HEK293T (cell line): ENCODE results near the gene APBA1.

Experiments used
- CTCF ChIA-PET: fragments of 350-600 bp; formaldehyde crosslinking; extraction: SDS; loops from one replicate; lab custom pipeline; 2021; ENCODE audit warnings: antibody characterized with exemption, inconsistent platforms; lab: Yijun Ruan, JAX
- POLR2A ChIA-PET: fragments of 350-600 bp; formaldehyde crosslinking; extraction: SDS; loops from one replicate; lab custom pipeline; 2020; ENCODE audit warnings: antibody characterized with exemption, inconsistent platforms; lab: Yijun Ruan, JAX
- DNase-seq: peaks from one replicate; pipeline ENCODE4 v3.0.0; 2012; ENCODE audit warnings: mixed read lengths; ENCODE audit errors: extremely low spot score
- ARNT ChIP-seq: fragments of 450-650 bp; IDR thresholded peaks from 2 replicates; pipeline ENCODE4 v1.6.1; 2017; ENCODE audit warnings: mild to moderate bottlenecking
- BHLHE40 ChIP-seq: fragments of 450-650 bp; IDR thresholded peaks from 2 replicates; pipeline ENCODE4 v1.6.1; 2016; ENCODE audit warnings: mild to moderate bottlenecking, moderate library complexity, borderline replicate concordance
- CTBP1 ChIP-seq: fragments of 450-650 bp; IDR thresholded peaks from 2 replicates; pipeline ENCODE4 v1.6.1; 2016; ENCODE audit warnings: borderline replicate concordance
- ELF4 ChIP-seq: fragments of 450-650 bp; IDR thresholded peaks from 2 replicates; pipeline ENCODE4 v1.6.1; 2017; ENCODE audit warnings: antibody characterized with exemption
- FOXA1 ChIP-seq: fragments of 450-650 bp; IDR thresholded peaks from 2 replicates; pipeline ENCODE4 v1.6.1; 2016; ENCODE audit warnings: mild to moderate bottlenecking
- FOXK2 ChIP-seq: fragments of 450-650 bp; IDR thresholded peaks from 2 replicates; pipeline ENCODE4 v1.6.1; 2016; ENCODE audit warnings: mild to moderate bottlenecking
- FOXM1 ChIP-seq: fragments of 450-650 bp; IDR thresholded peaks from 2 replicates; pipeline ENCODE4 v1.6.1; 2017; ENCODE audit warnings: mild to moderate bottlenecking, borderline replicate concordance
- HDGF ChIP-seq: fragments of 450-650 bp; IDR thresholded peaks from 2 replicates; pipeline ENCODE4 v1.6.1; 2017; ENCODE audit warnings: antibody characterized with exemption, borderline replicate concordance
- L3MBTL2 ChIP-seq: fragments of 450-650 bp; conservative IDR thresholded peaks from 2 replicates; pipeline ENCODE4 v1.6.1; 2016; ENCODE audit warnings: mild to moderate bottlenecking
- LEF1 ChIP-seq: fragments of 450-650 bp; IDR thresholded peaks from 2 replicates; pipeline ENCODE4 v1.6.1; 2017; ENCODE audit warnings: mild to moderate bottlenecking, borderline replicate concordance
- NFRKB ChIP-seq: fragments of 450-650 bp; IDR thresholded peaks from 2 replicates; pipeline ENCODE4 v1.6.1; 2016; ENCODE audit warnings: mild to moderate bottlenecking, moderate library complexity
- SP1 ChIP-seq: fragments of 450-650 bp; IDR thresholded peaks from 2 replicates; pipeline ENCODE4 v1.6.1; 2017
- SUZ12 ChIP-seq: fragments of 450-650 bp; IDR thresholded peaks from 2 replicates; pipeline ENCODE4 v1.6.1; 2016; ENCODE audit warnings: mild to moderate bottlenecking
- TARDBP ChIP-seq: fragments of 450-650 bp; IDR thresholded peaks from 2 replicates; pipeline ENCODE4 v1.6.1; 2016
- ZNF384 ChIP-seq: fragments of 450-650 bp; IDR thresholded peaks from 2 replicates; pipeline ENCODE4 v1.6.1; 2016
- TF ChIP-seq, protein P1 (sequence below): fragments of 450-650 bp; IDR thresholded peaks from 2 replicates; pipeline ENCODE4 v1.6.1; 2016

Gene APBA1

DNA sequence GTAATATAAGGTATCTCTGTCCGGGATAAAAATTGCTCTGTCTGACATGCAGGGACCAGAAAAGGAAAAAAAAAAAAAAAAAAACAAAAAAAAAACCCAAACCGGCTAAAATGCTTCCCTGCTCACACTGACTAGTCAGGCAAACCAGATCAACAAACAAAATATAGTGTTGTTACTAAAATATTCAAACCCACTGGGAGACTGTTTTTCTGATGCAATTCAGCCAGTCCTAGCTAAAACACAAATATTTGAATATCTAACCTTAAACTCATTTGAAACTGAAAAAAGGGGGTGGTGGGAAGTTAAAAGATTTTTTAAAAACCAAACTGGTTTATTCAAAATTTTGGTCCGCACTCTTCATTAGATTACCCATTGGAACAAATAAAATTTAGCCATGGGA lies 61.0 kb downstream of the APBA1 start:
- ChIA-PET CTCF (no interaction called here), POLR2A (no interaction called here)
- DNase-seq, result no peak
- TF ChIP-seq SP1 (no peak), BHLHE40 (no peak), TARDBP (no peak), CTBP1 (no peak), HDGF (no peak), FOXK2 (no peak), ZNF384 (no peak), NFRKB (no peak), ARNT (no peak), LEF1 (no peak), FOXA1 (no peak), L3MBTL2 (no peak), FOXM1 (no peak), ELF4 (no peak), SUZ12 (no peak)
- TF ChIP-seq, protein P1, sequence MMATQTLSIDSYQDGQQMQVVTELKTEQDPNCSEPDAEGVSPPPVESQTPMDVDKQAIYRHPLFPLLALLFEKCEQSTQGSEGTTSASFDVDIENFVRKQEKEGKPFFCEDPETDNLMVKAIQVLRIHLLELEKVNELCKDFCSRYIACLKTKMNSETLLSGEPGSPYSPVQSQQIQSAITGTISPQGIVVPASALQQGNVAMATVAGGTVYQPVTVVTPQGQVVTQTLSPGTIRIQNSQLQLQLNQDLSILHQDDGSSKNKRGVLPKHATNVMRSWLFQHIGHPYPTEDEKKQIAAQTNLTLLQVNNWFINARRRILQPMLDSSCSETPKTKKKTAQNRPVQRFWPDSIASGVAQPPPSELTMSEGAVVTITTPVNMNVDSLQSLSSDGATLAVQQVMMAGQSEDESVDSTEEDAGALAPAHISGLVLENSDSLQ, result no peak

DNA sequence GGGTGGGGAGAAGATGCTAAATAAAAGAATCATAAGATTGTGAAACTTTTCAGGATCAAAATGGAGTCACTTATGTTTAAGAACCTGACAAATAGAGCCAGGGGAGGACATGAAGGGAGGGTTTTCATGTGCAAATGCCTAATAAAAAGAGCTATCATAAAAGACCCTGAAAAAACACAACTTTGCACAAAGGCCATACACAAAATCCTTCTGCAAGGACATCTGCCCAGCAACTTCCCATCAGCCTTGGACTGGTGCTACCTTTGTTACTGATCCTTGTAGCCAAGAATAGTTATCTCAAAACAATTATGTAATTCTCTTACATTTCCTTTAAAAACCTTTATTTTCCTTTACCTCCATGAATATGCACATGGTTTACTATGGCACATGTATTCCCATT lies 63.0 kb downstream of the APBA1 start:
- DNase-seq, result no peak
- TF ChIP-seq SUZ12 (no peak), TARDBP (no peak), L3MBTL2 (no peak), HDGF (no peak), ARNT (no peak), NFRKB (no peak), FOXK2 (no peak), SP1 (no peak), ZNF384 (no peak), LEF1 (no peak), FOXA1 (no peak), BHLHE40 (no peak), CTBP1 (no peak), FOXM1 (no peak), ELF4 (no peak)
- TF ChIP-seq, protein P1, result no peak
- POLR2A ChIA-PET, result no interaction called here
- CTCF ChIA-PET, result no interaction called here

DNA sequence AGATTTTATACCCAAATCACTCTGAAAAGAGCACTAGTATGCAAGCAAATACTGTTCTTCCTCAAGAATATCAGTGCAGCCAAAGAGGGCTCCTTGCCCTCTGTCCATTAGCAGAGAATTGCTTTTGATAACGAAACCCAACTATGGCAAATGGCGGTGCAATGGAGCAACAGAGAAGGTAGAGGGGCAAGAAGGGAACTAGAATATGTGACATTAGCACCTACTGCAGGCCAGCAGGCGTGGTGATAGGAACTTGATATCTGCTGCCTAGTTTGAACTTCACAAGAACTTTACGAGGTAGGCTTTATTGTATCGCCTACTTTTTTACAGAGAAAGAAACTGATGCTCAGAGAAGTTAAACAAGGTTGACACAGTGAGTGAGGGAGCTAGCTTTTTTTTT lies 66.1 kb downstream of the APBA1 start:
- ChIA-PET POLR2A (no interaction called here), CTCF (no interaction called here)
- TF ChIP-seq ELF4 (no peak), HDGF (no peak), BHLHE40 (no peak), SP1 (no peak), SUZ12 (no peak), TARDBP (no peak), FOXK2 (no peak), ARNT (no peak), L3MBTL2 (no peak), NFRKB (no peak), ZNF384 (no peak), LEF1 (no peak), CTBP1 (no peak), FOXM1 (no peak), FOXA1 (no peak)
- no peak for DNase-seq

DNA sequence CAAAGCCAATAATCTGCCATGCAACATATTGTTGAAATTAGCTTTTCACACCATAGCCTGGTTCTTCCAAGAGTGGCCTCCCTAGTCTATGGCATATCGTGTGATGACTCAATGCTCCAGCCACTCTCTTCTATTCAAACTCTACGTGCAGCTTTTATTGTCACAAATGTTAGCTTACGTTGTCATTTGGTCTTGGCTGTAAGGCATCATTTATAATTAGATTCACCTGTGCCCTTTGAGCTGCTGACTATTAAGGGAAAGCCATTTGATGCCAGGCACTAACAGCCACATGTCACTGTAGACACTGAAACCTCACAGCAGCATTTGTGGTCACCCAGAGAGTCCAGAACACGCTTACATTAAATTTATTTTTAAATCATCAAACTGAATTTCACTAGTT lies 66.8 kb downstream of the APBA1 start:
- TF ChIP-seq, protein P1, result no peak
- no peak for TF ChIP-seq SUZ12
- TF ChIP-seq SP1, result no peak
- TF ChIP-seq FOXM1, result no peak
- TF ChIP-seq TARDBP, result no peak
- TF ChIP-seq ARNT, result no peak
- no peak for TF ChIP-seq LEF1
- no peak for TF ChIP-seq NFRKB
- TF ChIP-seq FOXA1, result no peak
- no peak for TF ChIP-seq ELF4
- TF ChIP-seq CTBP1, result no peak
- no peak for TF ChIP-seq BHLHE40
- no peak for TF ChIP-seq HDGF
- TF ChIP-seq FOXK2, result no peak
- TF ChIP-seq ZNF384, result no peak
- no peak for TF ChIP-seq L3MBTL2
- POLR2A ChIA-PET, result no interaction called here
- DNase-seq, result no peak
- CTCF ChIA-PET, result interaction anchor here (0.7 kb wide), 1 partner anchor 156 kb away, joined by 4 read pairs; no protein-coding TSS in a partner anchor

DNA sequence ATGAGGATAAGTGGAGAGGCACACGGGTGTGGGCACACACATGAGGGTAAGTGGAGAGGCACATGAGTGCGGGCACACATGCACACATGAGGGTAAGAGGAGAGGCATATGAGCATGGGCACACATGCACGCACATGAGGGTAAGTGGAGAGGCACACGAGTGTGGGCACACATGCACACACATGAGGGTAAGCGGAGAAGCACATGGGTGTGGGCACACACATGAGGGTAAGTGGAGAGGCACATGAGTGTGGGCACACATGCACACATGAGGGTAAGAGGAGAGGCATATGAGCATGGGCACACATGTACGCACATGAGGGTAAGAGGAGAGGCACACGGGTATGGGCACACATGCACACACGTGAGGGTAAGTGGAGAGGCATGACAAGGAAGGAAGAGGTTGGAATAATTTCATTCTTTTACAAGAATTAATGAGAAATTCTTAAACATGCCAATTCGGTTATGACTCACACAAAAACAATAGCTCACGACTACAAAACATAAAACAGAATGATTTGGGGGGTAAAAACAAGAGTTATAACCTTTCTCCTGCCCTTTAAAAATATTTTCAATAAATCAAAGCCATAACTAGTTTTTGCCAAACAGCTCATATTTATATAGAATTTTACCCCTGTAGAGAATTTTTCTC lies 67.5 kb downstream of the APBA1 start:
- ChIA-PET CTCF (interaction anchor here (0.7 kb wide), 1 partner anchor 156 kb away, joined by 4 read pairs; no protein-coding TSS in a partner anchor), POLR2A (no interaction called here)
- DNase-seq, result no peak
- TF ChIP-seq LEF1 (no peak), BHLHE40 (no peak), ELF4 (no peak), SUZ12 (no peak), CTBP1 (no peak), SP1 (no peak), NFRKB (no peak), TARDBP (no peak), FOXM1 (no peak), ARNT (no peak), FOXA1 (no peak)
- TF ChIP-seq, protein P1, result no peak
